ENCODE data around the gene EHD1.

EHD1 gene

DNA sequence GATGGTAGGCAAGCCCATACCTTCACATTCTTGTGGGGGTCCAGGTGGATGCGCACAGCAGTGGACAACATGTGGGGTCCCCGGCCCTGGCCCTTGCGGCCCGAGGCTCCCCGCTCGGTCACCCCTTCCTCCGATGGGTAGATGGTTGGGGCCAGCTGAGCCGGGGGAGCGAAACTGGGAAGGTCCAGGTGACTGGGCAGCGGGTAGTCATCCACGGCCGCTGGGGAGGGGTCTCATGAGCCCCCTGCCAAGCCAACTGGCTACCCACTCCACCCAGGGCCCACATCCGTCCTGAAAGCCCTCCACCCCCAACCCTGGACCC lies 27.9 kb upstream of the EHD1 start:
- Histone ChIP-seq H3K4me2 (ENCODE audit: low read depth, low read length, poor library complexity, severe bottlenecking) (no peak overlapping the region), H3K27me3 (ENCODE audit: insufficient read depth, low read length, poor library complexity, severe bottlenecking) (no peaks in the 10 kb centered on the region), H3K79me2 (ENCODE audit: insufficient read depth, low read length) (no peaks in the 10 kb centered on the region), H3K9me2 (replicated peaks; ENCODE audit: low read depth, low read length) (no peaks in the 10 kb centered on the region), H3K4me1 (ENCODE audit: insufficient read depth, low read length, poor library complexity, severe bottlenecking) (no peaks in the 10 kb centered on the region), H3K4me3 (ENCODE audit: low read length, poor library complexity, severe bottlenecking) (no peak overlapping the region), H3K9ac (ENCODE audit: low read depth, low read length, poor library complexity, severe bottlenecking) (no peak overlapping the region), H3K36me3 (ENCODE audit: insufficient read depth, low read length) (peaks cover 11% of the 10 kb centered on the region; the same call in 1 of the 2 replicates), H4K20me1 (ENCODE audit: insufficient read depth, low read length, poor library complexity, severe bottlenecking) (no peaks in the 10 kb centered on the region), H2AFZ (ENCODE audit: low read length) (no peak overlapping the region), H3F3A (ENCODE audit: low read depth) (no peaks in the 10 kb centered on the region), H3K9me3 (ENCODE audit: insufficient read depth, low read depth, low read length) (no peaks in the 10 kb centered on the region)
- TF ChIP-seq, protein P1, sequence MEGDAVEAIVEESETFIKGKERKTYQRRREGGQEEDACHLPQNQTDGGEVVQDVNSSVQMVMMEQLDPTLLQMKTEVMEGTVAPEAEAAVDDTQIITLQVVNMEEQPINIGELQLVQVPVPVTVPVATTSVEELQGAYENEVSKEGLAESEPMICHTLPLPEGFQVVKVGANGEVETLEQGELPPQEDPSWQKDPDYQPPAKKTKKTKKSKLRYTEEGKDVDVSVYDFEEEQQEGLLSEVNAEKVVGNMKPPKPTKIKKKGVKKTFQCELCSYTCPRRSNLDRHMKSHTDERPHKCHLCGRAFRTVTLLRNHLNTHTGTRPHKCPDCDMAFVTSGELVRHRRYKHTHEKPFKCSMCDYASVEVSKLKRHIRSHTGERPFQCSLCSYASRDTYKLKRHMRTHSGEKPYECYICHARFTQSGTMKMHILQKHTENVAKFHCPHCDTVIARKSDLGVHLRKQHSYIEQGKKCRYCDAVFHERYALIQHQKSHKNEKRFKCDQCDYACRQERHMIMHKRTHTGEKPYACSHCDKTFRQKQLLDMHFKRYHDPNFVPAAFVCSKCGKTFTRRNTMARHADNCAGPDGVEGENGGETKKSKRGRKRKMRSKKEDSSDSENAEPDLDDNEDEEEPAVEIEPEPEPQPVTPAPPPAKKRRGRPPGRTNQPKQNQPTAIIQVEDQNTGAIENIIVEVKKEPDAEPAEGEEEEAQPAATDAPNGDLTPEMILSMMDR (conservative IDR thresholded peaks at IDR 0.05; ENCODE audit: low read length), result no peak
- TF ChIP-seq EZH2phosphoT487 (IDR thresholded peaks at IDR 0.05; ENCODE audit: borderline replicate concordance), result no peak

DNA sequence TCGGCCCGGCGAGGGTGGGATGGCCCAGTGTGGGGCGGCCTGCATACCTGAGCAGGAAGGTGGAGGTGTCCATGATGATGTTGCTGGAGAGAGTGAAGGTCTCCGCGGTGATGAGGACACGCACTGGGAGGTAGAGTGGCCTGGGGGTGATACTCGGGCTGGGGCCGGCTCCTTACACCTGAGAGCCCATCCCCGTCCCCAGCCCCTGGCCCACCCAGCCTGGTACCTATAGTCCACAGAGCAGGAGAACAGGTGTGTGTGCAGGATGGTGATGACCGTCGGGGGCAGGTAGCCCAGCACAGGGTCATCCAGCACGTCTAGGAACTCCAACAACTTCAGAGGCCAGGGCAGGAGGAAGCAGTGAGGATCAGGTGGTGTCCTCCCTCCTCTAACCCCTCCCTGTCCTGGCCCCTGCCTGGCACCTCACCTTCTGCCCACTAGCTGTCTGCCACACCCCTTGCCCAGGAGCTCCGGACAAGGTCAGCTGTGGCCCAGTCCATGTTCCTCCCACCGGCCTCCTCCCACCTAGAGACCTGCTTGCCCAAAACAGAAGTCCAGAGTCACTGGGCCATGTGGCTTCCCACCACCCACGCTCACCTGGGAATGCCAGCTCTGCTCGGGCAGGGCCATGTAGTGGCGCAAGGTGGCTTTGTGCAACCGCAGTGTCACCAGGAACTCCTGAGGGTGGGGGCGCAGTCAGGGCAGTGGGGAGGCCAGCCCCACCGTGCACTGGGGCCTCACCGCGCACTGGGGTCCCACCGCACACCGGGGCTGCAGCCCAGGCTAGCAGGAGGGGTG lies 27.3 kb upstream of the EHD1 start:
- Histone ChIP-seq H3K4me2 (ENCODE audit: low read depth, low read length, poor library complexity, severe bottlenecking) (no peak overlapping the region), H3K27me3 (ENCODE audit: insufficient read depth, low read length, poor library complexity, severe bottlenecking) (no peaks in the 10 kb centered on the region), H3K9me3 (ENCODE audit: insufficient read depth, low read depth, low read length) (no peaks in the 10 kb centered on the region), H3K36me3 (ENCODE audit: insufficient read depth, low read length) (peaks cover 7% of the 10 kb centered on the region; the same call in 1 of the 2 replicates), H3F3A (ENCODE audit: low read depth) (no peaks in the 10 kb centered on the region), H3K9ac (ENCODE audit: low read depth, low read length, poor library complexity, severe bottlenecking) (no peak overlapping the region), H4K20me1 (ENCODE audit: insufficient read depth, low read length, poor library complexity, severe bottlenecking) (no peaks in the 10 kb centered on the region), H3K4me1 (ENCODE audit: insufficient read depth, low read length, poor library complexity, severe bottlenecking) (no peaks in the 10 kb centered on the region), H3K79me2 (ENCODE audit: insufficient read depth, low read length) (no peaks in the 10 kb centered on the region), H2AFZ (ENCODE audit: low read length) (no peak overlapping the region), H3K9me2 (replicated peaks; ENCODE audit: low read depth, low read length) (no peaks in the 10 kb centered on the region), H3K4me3 (ENCODE audit: low read length, poor library complexity, severe bottlenecking) (no peak overlapping the region)
- no peak for TF ChIP-seq EZH2phosphoT487 (IDR thresholded peaks at IDR 0.05; ENCODE audit: borderline replicate concordance)
- TF ChIP-seq, protein P1 (conservative IDR thresholded peaks at IDR 0.05; ENCODE audit: low read length), result no peak

DNA sequence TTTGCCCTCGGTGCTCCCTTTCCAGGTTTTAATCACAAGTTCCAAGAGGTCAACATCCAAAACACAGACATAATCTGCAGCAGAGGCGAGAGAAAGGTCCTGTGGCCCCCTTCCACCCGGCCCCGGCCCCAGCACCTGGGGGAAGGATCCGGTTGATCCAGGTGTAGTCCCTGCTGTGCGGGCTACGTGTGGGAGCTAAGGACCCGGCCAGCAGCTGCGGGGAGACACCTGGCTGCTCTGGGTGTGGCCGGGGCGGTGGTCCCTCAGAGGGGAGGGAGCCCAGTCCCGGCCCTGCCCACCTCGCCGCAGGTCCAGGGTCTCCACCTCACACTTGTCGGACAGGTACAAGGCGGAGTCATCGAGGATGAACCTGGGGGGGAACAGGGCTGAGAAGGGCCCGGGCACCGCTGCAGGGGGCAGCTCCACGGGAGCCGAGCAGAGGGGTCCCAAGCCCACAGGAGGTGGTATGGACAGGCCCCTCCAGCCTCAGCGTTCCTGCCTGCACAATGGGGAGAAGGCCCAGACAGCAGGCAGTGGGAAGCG lies 24.9 kb upstream of the EHD1 start:
- TF ChIP-seq, protein P1 (conservative IDR thresholded peaks at IDR 0.05; ENCODE audit: low read length), result no peak
- no peak for TF ChIP-seq EZH2phosphoT487 (IDR thresholded peaks at IDR 0.05; ENCODE audit: borderline replicate concordance)
- no peaks in the 10 kb centered on the region for H3K9me2 ChIP-seq (replicated peaks; ENCODE audit: low read depth, low read length)
- no peaks in the 10 kb centered on the region for H3K79me2 ChIP-seq (ENCODE audit: insufficient read depth, low read length)
- H2AFZ ChIP-seq (ENCODE audit: low read length), result no peak overlapping the region
- H3K4me1 ChIP-seq (ENCODE audit: insufficient read depth, low read length, poor library complexity, severe bottlenecking), result no peaks in the 10 kb centered on the region
- no peak overlapping the region for H3K9ac ChIP-seq (ENCODE audit: low read depth, low read length, poor library complexity, severe bottlenecking)
- H3F3A ChIP-seq (ENCODE audit: low read depth), result no peaks in the 10 kb centered on the region
- H3K27me3 ChIP-seq (ENCODE audit: insufficient read depth, low read length, poor library complexity, severe bottlenecking), result no peaks in the 10 kb centered on the region
- no peaks in the 10 kb centered on the region for H4K20me1 ChIP-seq (ENCODE audit: insufficient read depth, low read length, poor library complexity, severe bottlenecking)
- no peak overlapping the region for H3K4me3 ChIP-seq (ENCODE audit: low read length, poor library complexity, severe bottlenecking)
- peaks cover 6% of the 10 kb centered on the region; the same call in 1 of the 2 replicates for H3K36me3 ChIP-seq (ENCODE audit: insufficient read depth, low read length)
- H3K9me3 ChIP-seq (ENCODE audit: insufficient read depth, low read depth, low read length), result no peaks in the 10 kb centered on the region
- no peak overlapping the region for H3K4me2 ChIP-seq (ENCODE audit: low read depth, low read length, poor library complexity, severe bottlenecking)
